Measurements from ENCODE around the gene R3HDM2.
"Not testable (repeated sequence)": the region's sequence is repeated elsewhere in the genome, so short reads cannot be mapped to it uniquely, and the experiment has no call there.

Gene R3HDM2

DNA sequence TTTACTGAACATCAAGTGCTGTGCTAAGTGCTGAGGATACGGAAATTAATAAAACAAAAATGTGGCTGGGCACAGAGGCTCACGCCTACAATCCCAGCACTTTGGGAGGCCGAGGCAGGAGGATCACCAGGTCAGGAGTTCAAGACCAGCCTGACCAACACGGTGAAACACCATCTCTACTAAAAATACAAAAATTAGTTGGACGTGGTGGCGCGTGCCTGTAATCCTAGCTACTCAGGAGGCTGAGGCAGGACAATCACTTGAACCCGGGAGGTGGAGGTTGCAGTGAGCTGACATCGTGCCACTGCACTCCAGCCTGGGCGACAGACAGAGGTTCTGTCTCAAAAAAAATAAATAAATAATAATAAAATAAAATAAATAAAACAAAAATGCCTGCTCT lies 3.9 kb downstream of the R3HDM2 start:
- not testable (repeated sequence) for DNase-seq (ENCODE audit: low read depth in 2 of 2)

DNA sequence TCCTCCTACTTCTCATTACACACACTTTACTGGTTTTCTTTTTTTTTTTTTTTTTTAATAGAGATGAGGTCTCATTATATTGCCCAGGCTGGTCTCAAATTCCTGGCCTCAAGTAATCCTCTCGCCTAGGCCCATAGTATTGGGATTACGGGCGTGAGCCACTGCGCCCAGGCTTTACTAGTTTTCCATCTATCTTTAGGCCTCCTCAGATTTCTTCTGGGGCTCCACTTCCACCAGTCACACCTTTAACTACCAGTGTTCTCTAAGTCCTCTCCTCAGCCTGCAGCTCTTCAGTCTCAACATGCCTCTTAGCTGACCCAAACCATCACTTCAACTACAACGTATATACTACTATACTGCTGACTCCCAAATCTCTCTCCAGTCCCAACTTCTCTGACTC lies 10.4 kb downstream of the R3HDM2 start:
- no peak for DNase-seq (ENCODE audit: low read depth in 2 of 2)

DNA sequence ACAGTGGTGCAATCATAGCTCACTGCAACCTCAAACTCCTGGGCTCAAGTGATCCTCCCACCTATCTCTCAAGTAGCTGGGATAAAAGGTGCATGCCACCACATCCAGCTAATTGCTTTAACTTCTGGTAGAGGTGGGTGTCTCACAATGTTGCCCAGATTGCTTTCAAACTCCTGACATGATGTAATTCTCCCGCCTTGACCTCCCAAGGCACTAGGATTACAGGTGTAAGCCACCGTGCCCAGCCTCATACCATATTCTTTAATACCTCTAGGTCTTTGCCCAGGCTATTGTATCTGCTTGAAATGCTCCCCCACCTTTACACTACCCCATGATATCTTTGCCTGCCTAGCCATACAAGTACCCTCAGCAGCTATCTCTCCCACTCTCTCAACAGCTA lies 11.3 kb downstream of the R3HDM2 start:
- no peak for DNase-seq (ENCODE audit: low read depth in 2 of 2)

DNA sequence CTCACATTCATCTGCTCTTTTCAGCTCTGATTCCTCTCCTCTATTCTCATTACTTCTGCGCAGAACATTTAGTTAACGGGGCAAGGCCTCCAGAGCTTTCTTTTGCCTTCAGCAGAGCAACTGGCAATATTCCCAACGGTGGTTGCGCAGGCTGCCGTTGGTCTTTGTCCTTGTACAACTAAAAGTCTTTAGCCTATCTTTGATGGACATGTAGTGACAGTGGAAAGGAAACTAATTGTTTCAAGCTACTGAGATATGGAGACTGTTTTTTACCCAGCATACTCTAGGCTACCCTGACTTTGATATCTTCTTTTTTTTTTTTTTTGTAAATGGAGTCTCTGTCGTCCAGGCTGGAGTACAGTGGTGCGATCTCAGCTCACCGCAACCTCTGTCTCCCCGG lies 12.6 kb downstream of the R3HDM2 start:
- DNase-seq (ENCODE audit: low read depth in 2 of 2): no peak

DNA sequence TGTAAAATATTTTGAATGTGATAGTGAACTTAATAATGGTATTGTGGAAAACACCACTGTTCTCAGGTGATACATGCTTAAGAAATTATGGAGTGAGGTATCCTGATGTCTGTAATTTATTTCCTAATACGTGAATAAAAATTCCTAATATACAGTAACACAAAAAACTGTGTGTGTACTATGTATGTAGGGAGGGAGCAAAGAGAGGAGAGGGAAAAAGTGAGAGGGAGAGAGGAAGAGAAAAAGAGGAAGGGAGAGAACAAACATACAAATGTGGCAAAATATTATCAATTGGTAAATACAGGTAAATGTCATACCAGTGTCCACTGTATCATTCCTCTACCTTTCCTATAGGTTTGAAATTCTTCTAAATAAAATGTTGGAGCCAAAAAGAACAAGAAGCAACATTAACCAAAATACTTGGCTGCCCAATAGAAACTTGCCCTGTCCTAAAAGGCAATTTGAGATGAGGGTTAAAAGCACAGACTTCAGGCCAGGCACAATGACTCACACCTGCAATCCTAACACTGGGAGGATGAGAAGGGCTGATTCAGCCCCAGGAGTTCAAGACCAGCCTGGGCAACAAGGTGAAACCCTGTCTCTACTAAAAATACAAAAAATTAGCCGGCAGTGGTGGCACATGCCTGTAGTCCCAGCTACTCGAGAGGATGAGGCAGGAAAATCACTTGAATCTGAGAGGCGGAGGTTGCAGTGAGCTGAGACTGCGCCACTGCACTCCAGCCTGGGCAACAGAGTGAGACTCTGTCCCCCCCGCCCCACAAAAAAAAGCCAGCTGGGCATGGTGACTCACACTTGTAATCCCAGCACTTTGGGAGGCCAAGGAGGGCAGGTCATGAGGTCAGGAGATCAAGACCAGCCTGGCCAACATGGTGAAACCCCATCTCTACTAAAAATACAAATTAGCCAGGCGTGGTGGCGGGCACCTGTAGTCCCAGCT lies 14.5 kb downstream of the R3HDM2 start:
- no peak for DNase-seq (ENCODE audit: low read depth in 2 of 2)

DNA sequence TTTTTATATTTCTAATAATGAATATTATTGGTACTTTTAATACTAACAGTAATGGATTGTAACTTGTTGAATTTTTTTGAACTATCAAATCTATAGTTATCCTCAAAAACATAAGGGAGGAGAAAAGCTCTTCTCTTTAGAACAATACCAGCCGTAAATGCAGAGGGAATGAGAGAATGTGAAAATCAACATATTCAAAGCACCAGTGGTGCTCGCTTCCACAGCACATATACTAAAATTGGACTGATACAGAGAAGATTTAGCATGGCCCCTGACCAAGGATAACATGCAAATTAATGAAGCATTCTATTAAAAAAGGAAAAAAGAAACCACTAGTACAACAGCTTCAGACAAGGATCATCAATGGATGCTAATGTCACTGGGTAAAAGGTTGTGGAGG lies 15.8 kb downstream of the R3HDM2 start:
- DNase-seq (ENCODE audit: low read depth in 2 of 2): no peak

DNA sequence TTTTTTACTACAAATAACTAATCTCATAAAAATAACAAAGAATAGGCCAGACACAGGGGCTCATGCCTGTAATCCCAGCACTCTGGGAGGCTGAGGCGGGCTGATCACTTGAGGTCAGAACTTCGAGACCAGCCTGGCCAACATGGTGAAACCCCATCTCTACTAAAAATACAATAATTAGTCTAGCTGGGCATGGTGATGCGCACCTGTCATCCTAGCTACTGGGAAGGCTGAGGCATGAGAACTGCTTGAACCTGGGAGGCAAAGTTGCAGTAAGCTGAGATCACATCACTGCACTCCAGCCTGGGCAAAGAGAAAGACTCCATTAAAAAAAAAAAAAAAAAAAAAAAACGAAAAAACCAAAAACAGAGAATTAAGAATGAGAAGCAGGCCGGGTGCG lies 16.7 kb downstream of the R3HDM2 start:
- DNase-seq (ENCODE audit: low read depth in 2 of 2): not testable (repeated sequence)

DNA sequence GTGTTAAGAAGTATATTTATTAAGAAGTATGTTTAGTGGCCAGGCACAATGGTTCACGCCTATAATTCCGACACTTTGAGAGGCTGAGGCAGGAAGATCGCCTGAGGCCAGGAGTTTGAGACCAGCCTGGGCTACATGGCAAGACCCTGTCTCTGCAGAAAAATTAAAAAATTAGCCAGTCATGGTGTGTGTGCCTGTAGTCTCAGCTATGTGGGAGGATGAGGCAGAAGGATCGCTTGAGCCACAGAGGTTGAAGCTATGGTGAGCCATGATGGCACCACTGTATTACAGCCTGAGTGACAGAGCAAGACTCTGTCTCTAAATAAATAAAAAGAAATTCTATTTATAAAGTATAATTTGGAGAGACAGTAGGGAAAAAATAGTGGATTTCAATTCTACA lies 20.3 kb downstream of the R3HDM2 start:
- no peak for DNase-seq (ENCODE audit: low read depth in 2 of 2)

DNA sequence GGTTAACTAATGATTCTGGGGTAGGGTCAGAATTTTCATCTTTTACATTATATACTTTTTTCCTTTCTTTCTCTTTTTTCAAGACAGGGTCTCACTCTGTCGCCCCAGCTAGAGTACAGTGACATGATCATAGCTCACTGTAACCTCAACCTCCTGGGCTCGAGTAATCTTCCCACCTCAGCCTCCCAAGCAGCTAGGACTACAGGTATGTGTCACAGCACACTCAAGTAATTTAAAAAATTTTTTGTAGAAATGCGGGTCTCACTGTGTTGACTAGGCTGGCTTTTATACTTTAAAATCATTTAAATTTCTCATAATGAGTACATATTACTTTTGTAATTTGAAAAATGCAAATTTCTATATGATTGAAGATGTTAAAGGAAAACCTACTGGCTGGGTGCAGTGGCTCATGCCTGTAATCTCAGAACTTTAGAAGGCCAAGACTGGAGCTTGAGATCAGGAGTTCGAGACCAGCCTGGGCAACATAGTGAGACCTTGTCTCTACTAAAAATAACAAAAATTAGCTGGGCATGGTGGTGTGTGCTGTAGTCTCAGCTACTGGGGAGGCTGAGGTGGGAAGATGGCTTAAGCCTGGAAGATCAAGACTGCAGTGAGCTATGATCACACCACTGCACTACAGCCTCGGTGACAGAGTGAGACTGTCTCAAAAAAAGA lies 25.7 kb downstream of the R3HDM2 start:
- DNase-seq (ENCODE audit: low read depth in 2 of 2): peak in 1 of 2 donors; percentile 19

DNA sequence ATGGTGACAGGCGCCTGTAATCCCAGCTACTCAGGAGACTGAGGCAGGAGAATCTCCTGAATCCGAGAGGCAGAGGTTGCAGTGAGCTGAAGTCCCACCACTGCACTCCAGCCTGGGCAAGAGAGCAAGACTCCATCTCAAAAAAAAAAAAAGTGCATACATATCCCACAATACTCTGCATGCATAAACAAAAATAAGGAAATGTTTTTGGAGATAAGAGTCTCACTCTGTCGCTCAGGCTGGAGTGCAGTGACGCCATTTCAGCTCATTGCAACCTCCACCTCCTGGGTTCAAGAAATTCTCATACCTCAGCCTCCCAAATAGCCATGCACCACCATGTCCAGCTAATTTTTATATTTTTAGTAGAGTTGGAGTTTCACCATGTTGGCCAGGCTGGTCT lies 28.7 kb downstream of the R3HDM2 start:
- not testable (repeated sequence) for DNase-seq (ENCODE audit: low read depth in 2 of 2)

DNA sequence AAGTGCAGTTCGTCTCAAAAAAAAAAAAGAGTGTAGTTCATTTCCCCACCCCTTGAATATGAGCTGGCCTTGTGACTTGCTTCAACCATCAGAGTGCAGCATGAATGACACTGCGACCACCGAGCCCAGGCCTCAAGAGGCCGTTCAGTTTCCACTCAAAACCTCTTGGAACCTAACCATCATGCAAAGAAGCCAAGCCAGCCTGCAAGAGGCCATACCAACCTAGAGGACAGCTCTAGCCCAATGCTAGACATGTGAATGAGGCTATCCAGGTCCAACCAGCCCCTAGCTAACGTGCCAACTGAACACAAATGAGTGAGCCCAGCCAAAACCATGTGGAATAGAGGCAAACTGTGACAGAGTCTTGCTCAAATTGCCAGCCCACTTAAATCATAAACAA lies 29.7 kb downstream of the R3HDM2 start:
- DNase-seq (ENCODE audit: low read depth in 2 of 2): no peak

DNA sequence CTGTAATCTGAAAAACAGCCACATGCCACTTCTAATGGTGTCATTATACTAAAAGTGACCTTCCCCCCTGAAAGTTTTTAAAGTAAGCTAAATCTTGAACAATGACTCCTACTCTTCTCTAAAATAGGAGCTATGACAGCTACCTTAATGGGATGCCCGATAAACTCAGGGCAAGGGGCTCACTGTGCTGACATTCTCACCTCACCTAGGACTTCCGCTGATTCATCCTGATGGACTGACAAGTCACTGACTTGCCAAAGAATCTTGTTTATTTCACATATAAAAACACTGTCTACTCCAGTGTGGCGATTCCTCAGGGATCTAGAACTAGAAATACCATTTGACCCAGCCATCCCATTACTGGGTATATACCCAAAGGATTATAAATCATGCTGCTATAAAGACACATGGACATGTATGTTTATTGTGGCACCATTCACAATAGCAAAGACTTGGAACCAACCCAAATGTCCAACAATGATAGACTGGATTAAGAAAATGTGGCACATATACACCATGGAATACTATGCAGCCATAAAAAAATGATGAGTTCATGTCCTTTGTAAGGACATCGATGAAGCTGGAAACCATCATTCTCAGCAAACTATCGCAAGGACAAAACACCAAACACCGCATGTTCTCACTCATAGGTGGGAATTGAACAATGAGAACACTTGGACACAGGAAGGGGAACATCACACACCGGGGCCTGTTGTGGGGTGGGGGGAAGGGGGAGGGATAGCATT lies 31.0 kb downstream of the R3HDM2 start:
- not testable (repeated sequence) for DNase-seq (ENCODE audit: low read depth in 2 of 2)

DNA sequence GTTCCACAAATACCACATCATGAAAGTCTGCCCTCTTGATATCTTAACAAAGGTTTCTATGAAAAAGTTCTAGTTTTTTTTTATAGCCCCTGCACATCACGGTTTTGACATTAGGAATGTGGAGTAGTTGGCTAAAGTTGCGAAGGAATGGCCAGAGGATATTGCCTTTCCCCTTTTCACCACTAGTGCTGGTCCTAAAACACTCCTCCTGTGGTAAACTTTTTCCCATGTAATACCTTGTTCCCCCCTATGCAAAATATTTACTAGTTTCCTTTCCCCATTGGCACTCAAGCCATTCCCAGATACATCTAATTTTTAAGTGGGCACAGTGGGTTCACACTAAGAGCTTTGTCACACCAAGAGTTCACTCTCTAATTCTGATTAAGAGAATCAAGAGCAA lies 33.4 kb downstream of the R3HDM2 start:
- DNase-seq (ENCODE audit: low read depth in 2 of 2): no peak

DNA sequence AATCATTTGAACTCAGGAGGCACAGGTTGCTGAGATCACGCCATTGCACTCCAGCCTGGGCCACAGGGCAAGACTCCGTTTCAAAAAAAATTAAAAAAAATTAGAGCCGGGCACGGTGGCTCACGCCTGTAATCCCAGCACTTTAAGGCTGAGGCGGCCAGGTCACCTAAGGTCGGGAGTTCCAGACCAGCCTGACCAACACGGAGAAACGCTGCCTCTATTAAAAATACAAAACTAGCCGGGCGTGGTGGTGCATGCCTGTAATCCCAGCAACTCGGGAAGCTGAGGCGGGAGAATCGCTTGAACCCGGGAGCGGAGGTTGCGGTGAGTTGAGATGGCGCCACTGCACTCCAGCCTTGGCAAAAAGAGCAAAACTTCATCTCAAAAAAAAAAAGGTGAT lies 35.7 kb downstream of the R3HDM2 start:
- DNase-seq (ENCODE audit: low read depth in 2 of 2): no peak

DNA sequence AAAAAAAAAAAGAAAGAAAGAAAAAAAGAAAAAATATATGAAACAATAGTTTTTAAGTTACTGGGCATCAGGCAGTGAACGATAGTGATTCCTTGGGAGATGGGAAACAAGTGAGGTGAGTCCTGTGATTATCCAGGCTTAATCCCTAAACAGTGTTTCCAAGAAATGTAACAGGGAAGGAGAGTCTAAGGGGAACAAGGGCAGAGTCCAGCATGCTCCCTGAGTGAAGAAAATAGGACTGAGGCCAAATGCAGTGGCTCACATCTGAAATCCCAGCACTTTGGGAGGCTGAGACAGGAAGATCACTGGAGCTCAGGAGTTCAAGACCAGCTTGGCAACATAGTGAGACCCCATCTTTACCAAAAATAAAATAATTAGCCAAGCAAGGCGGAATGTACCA lies 40.7 kb downstream of the R3HDM2 start:
- no peak for DNase-seq (ENCODE audit: low read depth in 2 of 2)

DNA sequence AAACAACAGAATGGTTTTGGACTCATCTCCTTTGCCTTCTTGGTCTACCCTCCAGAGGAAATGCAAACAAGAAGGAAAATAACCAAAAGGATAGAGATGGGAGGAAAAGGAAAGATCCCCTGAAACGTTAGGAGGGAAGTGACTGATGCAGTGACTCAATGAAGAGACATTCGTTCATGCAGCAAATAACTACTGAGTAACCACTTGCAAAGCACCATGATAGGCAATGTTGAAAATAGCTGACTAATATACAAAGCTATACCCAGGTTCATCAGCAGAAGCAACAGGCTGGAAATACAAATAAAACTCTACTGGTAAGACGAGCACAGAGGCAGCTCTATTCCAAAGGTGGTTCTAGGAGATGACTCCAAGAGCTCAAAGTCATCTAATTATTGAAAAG lies 41.8 kb downstream of the R3HDM2 start:
- no peak for DNase-seq (ENCODE audit: low read depth in 2 of 2)

DNA sequence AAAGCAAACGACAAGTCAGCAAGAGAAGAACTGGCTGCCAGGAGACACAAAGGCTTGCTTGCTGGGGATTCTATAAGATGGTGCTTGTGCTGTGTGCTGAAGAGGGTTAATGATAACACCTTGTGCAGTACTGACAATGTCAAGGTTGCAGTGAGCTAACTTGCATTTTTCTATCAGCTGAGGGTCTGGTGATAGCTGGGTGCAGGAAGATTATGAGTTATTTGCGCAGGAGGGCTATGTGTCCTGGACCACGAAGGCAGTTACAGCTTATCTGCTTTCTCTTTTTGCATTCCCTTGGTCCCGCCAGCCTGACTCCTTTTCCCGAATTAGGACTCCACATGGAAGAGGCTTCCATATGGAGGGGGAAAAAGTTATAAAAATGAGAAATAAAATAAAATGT lies 42.4 kb downstream of the R3HDM2 start:
- no peak for DNase-seq (ENCODE audit: low read depth in 2 of 2)

DNA sequence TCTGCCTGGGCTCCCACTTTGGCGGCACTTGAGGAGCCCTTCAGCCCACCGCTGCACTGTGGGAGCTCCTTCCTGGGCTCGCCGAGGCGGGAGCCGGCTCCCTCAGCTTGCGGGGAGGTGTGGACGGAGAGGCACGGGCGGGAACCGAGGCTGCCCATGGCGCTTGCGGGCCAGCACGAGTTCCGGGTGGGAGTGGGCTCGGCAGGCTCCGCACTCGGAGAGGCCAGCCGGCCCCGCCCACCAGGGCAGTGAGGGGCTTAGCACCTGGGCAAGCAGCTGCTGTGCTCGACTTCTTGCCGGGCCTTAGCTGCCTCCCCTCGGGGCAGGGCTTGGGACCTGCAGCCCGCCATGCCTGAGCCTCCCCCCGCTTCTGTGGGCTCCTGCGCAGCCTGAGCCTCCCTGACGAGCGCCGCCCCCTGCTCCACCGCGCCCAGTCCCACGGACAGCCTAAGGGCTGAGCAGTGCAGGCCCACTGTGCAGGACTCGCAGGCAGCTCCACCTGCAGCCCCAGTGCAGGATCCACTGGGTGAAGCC lies 44.6 kb downstream of the R3HDM2 start:
- no peak for DNase-seq (ENCODE audit: low read depth in 2 of 2)

DNA sequence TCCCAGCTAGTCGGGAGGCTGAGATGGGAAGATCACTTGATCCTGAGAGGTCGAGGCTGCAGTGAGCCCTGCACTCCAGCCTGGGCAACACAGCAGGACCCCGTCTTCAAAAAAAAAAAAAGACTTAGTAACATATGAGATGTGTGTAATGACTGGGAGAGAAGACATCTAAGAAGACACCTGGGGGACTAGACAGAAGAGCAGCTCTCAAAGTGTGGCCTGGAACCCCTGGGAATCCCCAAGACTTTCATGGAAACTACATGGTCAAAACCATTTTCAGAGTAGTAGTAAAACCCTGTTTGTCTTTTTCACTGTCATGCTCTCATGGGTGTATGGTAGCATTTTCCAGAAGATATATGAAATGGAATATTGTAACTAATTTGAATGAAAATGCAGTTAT lies 45.3 kb downstream of the R3HDM2 start:
- DNase-seq (ENCODE audit: low read depth in 2 of 2): no peak

DNA sequence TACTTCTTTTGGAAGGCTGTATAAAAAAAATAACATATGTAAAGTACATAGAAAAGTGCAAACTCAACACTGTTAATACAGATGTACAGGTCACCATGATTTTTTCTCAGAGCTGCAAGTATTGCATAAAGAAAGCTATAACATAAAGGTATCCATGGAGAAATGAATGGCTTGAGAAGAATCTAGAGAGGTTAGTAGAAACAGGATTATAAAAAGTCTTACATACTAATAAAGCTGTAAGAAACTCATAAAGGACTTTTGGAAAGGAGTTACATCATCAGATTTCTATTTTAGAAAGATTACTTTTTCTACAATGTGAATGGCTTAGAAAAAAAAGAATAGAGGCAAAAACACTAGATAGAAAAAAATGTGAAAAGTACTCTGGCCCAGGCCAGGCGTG lies 46.4 kb downstream of the R3HDM2 start:
- DNase-seq (ENCODE audit: low read depth in 2 of 2): no peak

DNA sequence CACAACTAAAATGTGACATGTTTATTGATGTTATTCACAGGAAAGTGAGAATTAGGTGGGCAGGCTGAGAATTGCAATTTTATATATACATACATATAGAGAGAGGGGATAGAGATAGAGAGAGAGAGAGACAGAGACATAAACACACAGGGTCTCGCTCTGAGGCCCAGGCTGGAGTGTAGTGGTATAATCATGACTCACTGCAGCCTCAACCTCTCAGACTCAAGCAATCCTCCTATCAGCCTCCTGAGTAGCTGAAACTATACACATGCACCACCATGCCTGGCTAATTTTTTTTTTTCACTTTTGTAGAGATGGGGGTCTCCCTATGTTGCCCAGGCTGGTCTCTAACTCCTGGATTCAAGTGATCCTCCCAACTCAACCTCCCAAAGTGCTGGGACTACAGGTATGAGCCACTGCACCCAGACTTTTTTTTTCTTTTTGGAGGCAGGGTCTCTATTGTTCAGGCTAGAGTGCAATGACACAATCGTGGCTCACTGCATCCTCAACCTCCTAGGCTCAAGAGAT lies 49.1 kb downstream of the R3HDM2 start:
- no peak for DNase-seq (ENCODE audit: low read depth in 2 of 2)

DNA sequence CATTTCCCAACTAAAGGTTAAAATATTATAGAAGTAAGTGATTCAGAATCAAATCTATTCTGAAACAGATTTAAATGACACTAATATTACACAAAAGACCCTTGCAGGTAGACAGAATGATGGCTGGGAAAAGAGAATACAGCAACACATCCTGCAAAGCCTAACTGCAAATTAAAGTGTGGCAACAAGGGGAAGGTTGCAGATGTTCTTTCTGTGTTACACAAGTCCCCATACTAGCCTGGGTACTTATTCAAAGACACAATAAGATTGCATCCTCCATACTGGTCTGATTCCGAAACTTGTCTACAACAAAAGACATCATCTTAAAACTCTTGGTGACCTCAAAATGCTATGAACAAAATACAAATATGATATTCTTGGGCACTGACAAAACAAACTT lies 50.5 kb downstream of the R3HDM2 start:
- no peak for DNase-seq (ENCODE audit: low read depth in 2 of 2)

All from activated CD4-positive, alpha-beta T cell treated with anti-CD3 and anti-CD28 coated beads for 24 hours (primary cell).